Measurements from ENCODE around the gene BTBD18. TPM values are rescaled to one million over a fixed set of nuclear protein-coding genes. Genes with fewer than 3 reads are reported as not detected.
"Not testable (repeated sequence)": the region's sequence is repeated elsewhere in the genome, so short reads cannot be mapped to it uniquely, and the experiment has no call there.

Gene BTBD18
- total and polyA plus RNA-seq, 7 donors: 0.03 TPM; not detected in 6

GRCh38 chr11:57728829-57729228 is 22.8 kb downstream of the BTBD18 start:
- ATAC-seq (no peak), DNase-seq (no peak)
- Histone ChIP-seq H3K36me3 (ENCODE audit: insufficient read depth in 1 of 2, low read depth in 1 of 2) (no peaks in the 10 kb centered on the region), H3K4me1 (no peaks in the 10 kb centered on the region), H3K27ac (no peak overlapping the region), H3K27me3 (ENCODE audit: insufficient read depth in 3 of 3, low read length in 2 of 3) (no peaks in the 10 kb centered on the region), H3K9me3 (no peaks in the 10 kb centered on the region), H3K4me3 (no peak overlapping the region)
- intact Hi-C loops (cut with DNase I): no loop called here
- no peak for TF ChIP-seq CTCF (IDR thresholded peaks at IDR 0.05)
- 71 to 77% (median 77%) methylated on average over 7 of the region's 7 CpGs for WGBS, 3 donors

- H3K4me1 ChIP-seq: no peaks in the 10 kb centered on the region
- 56 to 64% (median 58%) methylated on average over 2 of the region's 2 CpGs for WGBS, 3 donors
- DNase-seq (no peak), ATAC-seq (no peak)
- intact Hi-C loops (cut with DNase I): no loop called here
- H3K36me3 ChIP-seq (ENCODE audit: insufficient read depth in 1 of 2, low read depth in 1 of 2): no peaks in the 10 kb centered on the region
- H3K9me3 ChIP-seq: no peaks in the 10 kb centered on the region
- no peaks in the 10 kb centered on the region for H3K27me3 ChIP-seq (ENCODE audit: insufficient read depth in 3 of 3, low read length in 2 of 3)
- no peak overlapping the region for H3K4me3 ChIP-seq
- no peak overlapping the region for H3K27ac ChIP-seq
- no peak for TF ChIP-seq CTCF (IDR thresholded peaks at IDR 0.05)
Observed at GRCh38 chr11:57727185-57727584, 24.4 kb downstream of the BTBD18 start.

- Histone ChIP-seq H3K4me1 (peaks cover 20% of the 10 kb centered on the region), H3K36me3 (ENCODE audit: insufficient read depth in 1 of 2, low read depth in 1 of 2) (peaks cover 2 to 27% of the 10 kb centered on the region in 2 donors)
- ATAC-seq; H3K4me3 ChIP-seq; intact Hi-C loops (cut with DNase I); H3K27ac ChIP-seq; DNase-seq; H3K27me3 ChIP-seq (ENCODE audit: insufficient read depth in 3 of 3, low read length in 2 of 3); H3K9me3 ChIP-seq: not testable (repeated sequence)
- 96 to 99% (median 96%) methylated on average over 11 to 32 of the region's 34 CpGs for WGBS, 3 donors
Observed at GRCh38 chr11:57716726-57717125, 34.9 kb downstream of the BTBD18 start.

- ATAC-seq (no peak), DNase-seq (no peak)
- H3K36me3 ChIP-seq (ENCODE audit: insufficient read depth in 1 of 2, low read depth in 1 of 2): peaks cover 0 to 19% of the 10 kb centered on the region in 2 donors
- peaks cover 36% of the 10 kb centered on the region for H3K4me1 ChIP-seq
- WGBS, 3 donors: 90 to 97% (median 91%) methylated on average over 2 of the region's 2 CpGs
- no peaks in the 10 kb centered on the region for H3K9me3 ChIP-seq
- H3K27me3 ChIP-seq (ENCODE audit: insufficient read depth in 3 of 3, low read length in 2 of 3): no peaks in the 10 kb centered on the region
- no peak for TF ChIP-seq CTCF (IDR thresholded peaks at IDR 0.05)
- intact Hi-C loops (cut with DNase I): loop anchor here in 1 of 2 donors (5.0 kb wide), 1 partner anchor 47 kb away; the partner anchor contains the start of gene ZDHHC5
- H3K4me3 ChIP-seq: peak overlapping the region; percentile 93
- H3K27ac ChIP-seq: no peak overlapping the region
Observed at GRCh38 chr11:57713835-57714234, 37.8 kb downstream of the BTBD18 start.

GRCh38 chr11:57712256-57713150 is 39.1 kb downstream of the BTBD18 start, which contains the start of gene TMX2:
Gene TMX2, plus strand, starts transcription at chr11:57712593. Its CDS starts 26 bp downstream, at chr11:57712619.
- H3K9me3 ChIP-seq: no peaks in the 10 kb centered on the region
- peak within 1 kb of the TSS; percentile 88 for H3K27ac ChIP-seq
- H3K36me3 ChIP-seq (ENCODE audit: insufficient read depth in 1 of 2, low read depth in 1 of 2): peaks cover 0 to 9% of the 10 kb centered on the region in 2 donors
- TF ChIP-seq CTCF (IDR thresholded peaks at IDR 0.05): no peak
- ATAC-seq: peak; percentile 95 to 97 (median 96)
- intact Hi-C loops (cut with DNase I): loop anchor here in 1 of 2 donors (1.0 to 5.0 kb wide), 2 partner anchors 29 to 45 kb away; partner anchors contain the start of genes SELENOH and ZDHHC5
- DNase-seq: peak; percentile 91 to 95
- WGBS, 3 donors: 0 to 1% (median 0%) methylated on average over 51 to 53 of the region's 53 CpGs
- peak within 1 kb of the TSS; percentile 93 for H3K4me3 ChIP-seq
- no peaks in the 10 kb centered on the region for H3K27me3 ChIP-seq (ENCODE audit: insufficient read depth in 3 of 3, low read length in 2 of 3)
- peaks cover 36% of the 10 kb centered on the region for H3K4me1 ChIP-seq
